ENCODE data around the gene TSPEAR. TPM values are rescaled to one million over a fixed set of nuclear protein-coding genes. Genes with fewer than 3 reads are reported as not detected.

TSPEAR gene
- total and polyA plus RNA-seq, 9 of the 15 experiments (the other 6 are each of a cell fraction or from before 2014, with no cell fraction given) = not detected

GRCh38 chr21:44589586-44590305 is 121.6 kb downstream of the TSPEAR start (continued):
- no peak for TF ChIP-seq ZBTB40 (IDR thresholded peaks at IDR 0.05)
- no peak for TF ChIP-seq ZBTB40 (CRISPR knock-in tag; IDR thresholded peaks at IDR 0.05)
- no peak for TF ChIP-seq CEBPB (tag; IDR thresholded peaks at IDR 0.05)
